HG02678 (cell line): Measurements from ENCODE around the gene ZNF469.

ENCODE experiments used
- ATAC-seq: cut with Tn5 transposase; IDR thresholded peaks from one replicate; pipeline ENCODE4 v1.9.1; 2021; ENCODE audit warnings: mild to moderate bottlenecking, moderate library complexity; ENCODE audit not compliant: unreplicated experiment

The ZNF469 gene, protein sequence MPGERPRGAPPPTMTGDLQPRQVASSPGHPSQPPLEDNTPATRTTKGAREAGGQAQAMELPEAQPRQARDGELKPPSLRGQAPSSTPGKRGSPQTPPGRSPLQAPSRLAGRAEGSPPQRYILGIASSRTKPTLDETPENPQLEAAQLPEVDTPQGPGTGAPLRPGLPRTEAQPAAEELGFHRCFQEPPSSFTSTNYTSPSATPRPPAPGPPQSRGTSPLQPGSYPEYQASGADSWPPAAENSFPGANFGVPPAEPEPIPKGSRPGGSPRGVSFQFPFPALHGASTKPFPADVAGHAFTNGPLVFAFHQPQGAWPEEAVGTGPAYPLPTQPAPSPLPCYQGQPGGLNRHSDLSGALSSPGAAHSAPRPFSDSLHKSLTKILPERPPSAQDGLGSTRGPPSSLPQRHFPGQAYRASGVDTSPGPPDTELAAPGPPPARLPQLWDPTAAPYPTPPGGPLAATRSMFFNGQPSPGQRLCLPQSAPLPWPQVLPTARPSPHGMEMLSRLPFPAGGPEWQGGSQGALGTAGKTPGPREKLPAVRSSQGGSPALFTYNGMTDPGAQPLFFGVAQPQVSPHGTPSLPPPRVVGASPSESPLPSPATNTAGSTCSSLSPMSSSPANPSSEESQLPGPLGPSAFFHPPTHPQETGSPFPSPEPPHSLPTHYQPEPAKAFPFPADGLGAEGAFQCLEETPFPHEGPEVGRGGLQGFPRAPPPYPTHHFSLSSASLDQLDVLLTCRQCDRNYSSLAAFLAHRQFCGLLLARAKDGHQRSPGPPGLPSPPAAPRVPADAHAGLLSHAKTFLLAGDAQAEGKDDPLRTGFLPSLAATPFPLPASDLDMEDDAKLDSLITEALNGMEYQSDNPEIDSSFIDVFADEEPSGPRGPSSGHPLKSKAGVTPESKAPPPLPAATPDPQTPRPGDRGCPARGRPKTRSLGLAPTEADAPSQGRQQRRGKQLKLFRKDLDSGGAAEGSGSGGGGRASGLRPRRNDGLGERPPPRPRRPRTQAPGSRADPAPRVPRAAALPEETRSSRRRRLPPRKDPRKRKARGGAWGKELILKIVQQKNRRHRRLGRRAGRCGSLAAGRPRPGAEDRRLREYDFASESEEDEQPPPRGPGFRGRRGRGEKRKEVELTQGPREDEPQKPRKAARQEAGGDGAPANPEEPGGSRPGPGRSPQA (N-terminal part only)

GRCh38 chr16:88382491-88383400 lies at the start of gene ZNF469:
ZNF469 (plus strand) TSS chr16:88382959; CDS start chr16:88427471, 44,512 bp downstream.
- ATAC-seq: no peak

DNA sequence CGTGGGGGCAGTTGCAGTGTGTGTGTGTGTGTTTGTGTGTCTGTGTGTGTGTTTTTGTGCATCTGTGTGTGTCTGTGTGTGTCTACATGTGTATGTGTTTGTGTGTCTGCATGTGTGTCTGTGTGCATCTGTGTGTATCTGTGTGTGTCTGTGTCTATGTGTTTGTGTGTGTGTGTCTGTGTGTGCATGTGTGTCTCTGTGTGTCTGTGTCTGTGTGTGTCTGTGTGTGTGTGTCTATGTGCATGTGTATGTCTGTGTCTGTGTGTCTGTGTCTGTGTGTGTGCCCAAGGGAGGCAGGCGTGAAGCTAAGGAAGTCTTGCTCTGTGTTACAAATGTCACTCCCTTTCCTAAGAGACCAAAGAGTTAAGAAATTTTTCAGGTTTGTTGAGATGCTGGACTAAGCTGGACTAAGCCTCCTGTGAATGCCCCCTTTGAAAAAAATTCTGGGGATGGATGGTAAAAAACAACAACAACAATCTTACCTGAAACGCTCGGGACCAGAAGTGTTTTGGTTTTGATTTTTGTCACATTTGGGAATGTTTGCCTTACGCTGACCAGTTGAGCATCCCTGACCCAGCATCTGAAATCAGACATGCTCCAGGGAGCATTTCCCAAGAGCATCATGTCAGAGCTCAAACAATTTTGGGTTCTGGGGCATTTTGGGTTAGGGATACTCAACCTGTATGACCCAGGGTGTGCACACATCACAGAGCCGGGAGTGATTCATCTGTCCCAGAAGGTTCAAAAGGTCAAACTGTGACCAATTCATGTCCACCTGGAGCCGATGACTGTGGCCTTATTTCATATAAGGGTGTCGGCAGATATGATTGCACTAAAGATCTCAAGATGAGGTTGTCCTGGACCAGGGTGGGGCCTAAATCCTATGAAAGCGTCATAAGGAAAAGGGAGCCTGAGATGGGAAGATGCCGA lies 48.6 kb upstream of the ZNF469 start:
- ATAC-seq: no peak

GRCh38 chr16:88334778-88335720 lies 47.7 kb upstream of the ZNF469 start:
- ATAC-seq: no peak

- ATAC-seq: no peak
Observed at GRCh38 chr16:88337021-88337420, 45.7 kb upstream of the ZNF469 start.

- ATAC-seq: no peak
Observed at GRCh38 chr16:88337538-88337937, 45.2 kb upstream of the ZNF469 start.

GRCh38 chr16:88338111-88338510 lies 44.6 kb upstream of the ZNF469 start:
- ATAC-seq: no peak

DNA sequence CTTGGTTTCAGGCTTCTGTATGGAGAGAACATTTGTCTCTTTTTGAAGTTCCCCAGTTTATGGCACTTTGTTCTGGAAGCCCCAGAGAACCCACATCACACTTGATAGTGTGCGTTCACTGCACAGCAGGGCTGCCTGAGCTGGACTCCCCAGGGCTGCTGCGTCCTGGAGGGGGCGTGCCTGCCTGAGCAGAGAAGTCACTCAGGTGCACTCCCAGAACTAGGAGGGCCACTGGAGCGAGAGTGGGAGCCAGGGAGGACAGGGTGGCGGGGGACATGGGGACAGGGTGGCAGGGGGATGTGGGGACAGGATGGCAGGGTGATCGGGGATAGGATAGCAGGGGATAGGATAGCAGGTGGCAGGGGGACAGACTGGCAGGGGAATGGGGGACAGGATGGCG lies 43.9 kb upstream of the ZNF469 start:
- no peak for ATAC-seq

DNA sequence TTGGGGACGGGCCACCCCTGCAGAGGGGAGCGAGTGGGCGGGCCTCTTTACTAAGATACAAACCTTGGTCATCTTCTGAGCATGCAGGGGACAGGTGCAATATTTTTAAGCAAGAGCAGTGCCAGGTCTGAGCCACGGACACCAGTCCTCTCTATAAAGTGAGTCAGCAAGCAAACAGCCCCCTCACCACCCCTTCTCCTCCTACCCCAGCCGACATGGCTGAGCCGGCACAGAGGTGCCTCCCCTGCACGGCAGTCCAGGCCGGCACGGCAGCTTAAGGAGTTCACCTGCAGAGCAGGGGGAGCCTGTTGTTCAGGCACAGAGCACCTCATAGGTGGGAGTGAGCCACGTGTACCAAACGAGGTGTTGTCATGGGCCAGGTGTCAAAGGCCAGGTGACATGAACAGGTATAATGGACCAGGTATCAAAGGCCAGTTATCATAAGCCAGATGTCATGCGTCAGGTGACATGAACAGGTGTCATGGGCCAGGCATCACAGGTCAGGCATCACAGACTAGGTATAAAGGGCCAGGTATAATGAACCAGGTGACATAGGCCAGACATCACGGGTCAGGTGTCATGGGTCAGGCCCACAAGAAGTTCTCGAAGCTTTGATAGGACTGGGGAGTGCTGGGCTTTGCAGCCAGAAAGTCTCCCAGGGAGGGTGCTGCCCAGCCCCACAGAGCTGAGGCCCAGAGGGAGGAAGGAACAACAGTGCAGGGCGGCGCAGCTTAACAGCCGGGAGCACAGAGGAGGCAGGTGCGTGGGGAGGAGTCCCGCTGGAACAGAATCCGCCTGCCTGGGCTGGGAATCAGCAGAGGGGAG lies 42.6 kb upstream of the ZNF469 start:
- ATAC-seq: no peak

DNA sequence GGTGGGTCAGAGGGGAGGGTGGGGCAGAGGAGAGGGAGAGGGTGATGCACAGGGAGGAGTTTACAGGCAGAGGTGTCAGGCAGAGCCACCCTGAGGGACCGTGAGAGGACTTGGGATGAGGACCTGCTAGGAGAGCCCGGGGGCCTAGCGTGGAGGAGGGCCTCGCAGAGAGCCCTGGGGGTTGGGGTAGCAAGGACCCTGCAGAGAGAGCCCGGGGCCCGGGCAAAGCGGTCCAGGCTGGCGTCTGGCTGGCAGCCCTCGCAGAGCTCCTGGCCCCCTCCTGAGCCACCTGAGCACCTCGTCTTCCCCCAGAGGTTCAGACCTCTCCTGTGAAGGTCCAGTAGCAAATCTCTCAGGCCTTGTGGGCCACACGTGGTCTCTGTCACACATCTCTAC lies 42.0 kb upstream of the ZNF469 start:
- no peak for ATAC-seq

GRCh38 chr16:88341551-88342290 lies 41.0 kb upstream of the ZNF469 start:
- no peak for ATAC-seq

DNA sequence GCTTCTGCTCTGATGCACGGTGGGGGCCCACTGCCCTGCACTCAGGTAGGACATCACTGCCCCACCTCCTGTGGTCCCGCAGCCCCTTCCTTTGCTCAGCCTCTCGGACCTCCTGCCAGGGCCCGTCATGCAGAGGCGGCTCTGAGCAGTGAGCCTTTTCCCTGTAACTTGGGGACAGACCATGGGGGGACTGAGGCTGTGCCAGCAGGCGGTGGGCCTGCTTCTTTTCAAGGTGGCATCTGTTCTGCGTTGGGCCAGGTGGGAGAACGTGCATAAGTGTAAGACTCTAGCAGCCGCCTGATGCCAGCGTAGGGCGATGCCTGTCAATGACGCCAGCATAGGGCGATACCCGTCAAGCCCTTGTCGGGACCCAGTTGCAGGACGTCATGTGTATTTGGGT lies 40.3 kb upstream of the ZNF469 start:
- ATAC-seq: no peak

DNA sequence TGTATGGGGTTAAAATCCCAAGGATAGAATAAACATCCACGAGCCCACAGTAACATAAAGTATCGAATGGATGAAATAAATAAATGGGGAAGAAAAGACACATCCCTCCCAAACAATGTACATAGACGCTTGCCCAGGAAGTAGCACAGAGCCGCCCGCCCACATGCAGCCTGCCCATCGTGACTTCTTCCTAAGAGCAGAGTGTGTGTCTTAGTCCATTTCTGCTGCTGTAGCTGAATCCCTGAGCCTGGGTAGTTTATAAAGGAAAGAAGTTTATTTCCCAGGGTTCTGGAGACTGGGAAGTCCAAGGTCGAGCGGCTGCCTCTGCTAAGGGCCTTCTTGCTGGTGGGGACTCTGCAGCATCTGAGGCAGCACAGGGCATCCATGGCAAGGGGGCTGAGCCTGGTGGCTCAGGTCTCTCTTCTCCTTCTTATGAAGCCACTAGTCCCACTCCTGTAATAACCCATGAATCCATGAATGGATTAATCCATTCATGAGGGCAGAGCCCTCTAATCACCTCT lies 39.4 kb upstream of the ZNF469 start:
- no peak for ATAC-seq

- no peak for ATAC-seq
Observed at GRCh38 chr16:88344411-88345030, 38.2 kb upstream of the ZNF469 start.

DNA sequence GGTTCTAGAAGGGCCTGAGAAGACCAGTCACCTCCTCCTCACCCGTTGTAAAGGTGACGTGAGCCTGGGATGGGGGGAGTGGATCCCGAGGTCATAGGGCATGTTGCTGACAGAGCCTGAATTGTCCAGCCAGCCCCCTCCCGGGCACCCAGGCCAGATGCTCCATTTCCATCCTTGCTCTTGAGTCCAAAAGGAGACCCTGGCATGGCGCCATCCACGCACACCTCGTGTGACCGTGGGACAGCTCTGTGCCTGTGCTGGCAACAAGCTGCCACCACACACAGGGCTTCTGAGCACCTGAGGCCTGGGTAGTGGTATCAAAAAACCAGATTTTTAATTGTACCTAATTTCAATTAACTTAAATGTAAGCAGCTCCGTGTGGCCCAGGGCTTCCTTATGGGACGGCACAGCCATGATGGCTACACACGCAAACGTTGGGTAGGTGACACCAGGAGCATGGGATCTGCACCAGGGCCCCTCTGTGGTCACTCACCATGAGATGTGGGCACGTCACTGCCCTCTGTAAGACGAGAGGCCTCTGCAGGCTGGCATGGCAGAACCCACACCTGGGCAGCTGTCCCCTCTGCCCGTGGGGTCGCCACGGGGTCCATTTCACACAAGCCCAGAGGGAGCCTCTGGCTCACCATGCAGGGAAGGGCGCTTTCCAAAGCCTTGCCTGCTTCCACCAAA lies 37.6 kb upstream of the ZNF469 start:
- no peak for ATAC-seq
